OCI-LY7 (cell line): ENCODE data around the gene OST4.

ENCODE experiments used
- EZH2phosphoT487 ChIP-seq: fragments of 200-600 bp; sonication (generic); IDR thresholded peaks from 2 replicates; pipeline ENCODE4 v1.6.1; 2018; ENCODE audit warnings: low read depth, borderline replicate concordance, mild to moderate bottlenecking, mixed run types, antibody characterized with exemption, low read length, moderate library complexity, mixed read lengths
- TF ChIP-seq, protein P1 (sequence below): fragments of 200-600 bp; sonication (generic); conservative IDR thresholded peaks from 2 replicates; pipeline ENCODE4 v1.5.1; 2014; ENCODE audit warnings: mild to moderate bottlenecking, antibody characterized with exemption, low read length, moderate library complexity, mixed read lengths

DNA sequence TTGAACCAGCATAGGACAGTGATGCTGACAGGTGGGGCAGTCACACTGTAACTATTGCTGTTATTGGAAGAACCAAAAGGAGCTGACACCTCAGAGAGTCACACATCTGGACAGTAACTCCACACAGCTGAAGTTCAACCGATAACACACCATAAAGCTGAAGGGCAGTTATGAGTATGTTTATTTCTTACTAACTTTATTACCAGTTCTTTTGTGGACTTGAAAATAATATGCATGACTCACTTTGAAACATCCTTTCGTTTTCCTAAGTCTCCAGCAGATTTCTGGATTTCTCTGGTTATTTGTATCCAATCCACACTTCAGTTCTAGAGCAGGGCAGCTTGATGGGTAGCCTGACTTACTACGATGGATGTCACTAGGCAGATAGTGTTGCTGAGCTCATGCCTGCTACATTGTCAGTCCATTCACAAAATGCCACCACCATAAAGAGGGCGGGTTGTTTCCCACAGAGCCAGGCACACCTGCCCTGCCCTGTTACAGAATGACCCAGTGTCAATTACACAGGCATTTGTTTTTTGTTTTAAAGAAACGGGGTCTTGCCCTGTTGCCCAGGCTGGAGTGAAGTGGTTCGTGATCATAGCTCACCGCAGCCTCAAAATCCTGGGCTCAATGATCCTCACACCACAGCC is 28.3 kb downstream of the OST4 start:
- TF ChIP-seq, protein P1, sequence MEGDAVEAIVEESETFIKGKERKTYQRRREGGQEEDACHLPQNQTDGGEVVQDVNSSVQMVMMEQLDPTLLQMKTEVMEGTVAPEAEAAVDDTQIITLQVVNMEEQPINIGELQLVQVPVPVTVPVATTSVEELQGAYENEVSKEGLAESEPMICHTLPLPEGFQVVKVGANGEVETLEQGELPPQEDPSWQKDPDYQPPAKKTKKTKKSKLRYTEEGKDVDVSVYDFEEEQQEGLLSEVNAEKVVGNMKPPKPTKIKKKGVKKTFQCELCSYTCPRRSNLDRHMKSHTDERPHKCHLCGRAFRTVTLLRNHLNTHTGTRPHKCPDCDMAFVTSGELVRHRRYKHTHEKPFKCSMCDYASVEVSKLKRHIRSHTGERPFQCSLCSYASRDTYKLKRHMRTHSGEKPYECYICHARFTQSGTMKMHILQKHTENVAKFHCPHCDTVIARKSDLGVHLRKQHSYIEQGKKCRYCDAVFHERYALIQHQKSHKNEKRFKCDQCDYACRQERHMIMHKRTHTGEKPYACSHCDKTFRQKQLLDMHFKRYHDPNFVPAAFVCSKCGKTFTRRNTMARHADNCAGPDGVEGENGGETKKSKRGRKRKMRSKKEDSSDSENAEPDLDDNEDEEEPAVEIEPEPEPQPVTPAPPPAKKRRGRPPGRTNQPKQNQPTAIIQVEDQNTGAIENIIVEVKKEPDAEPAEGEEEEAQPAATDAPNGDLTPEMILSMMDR, result no peak
- no peak for TF ChIP-seq EZH2phosphoT487
